PC-3 (cell line): ENCODE measurements around the gene BBS5. TPM values are rescaled to one million over a fixed set of nuclear protein-coding genes. Genes with fewer than 3 reads are reported as not detected.

Experiments
- ATAC-seq: fragments of 200-7000 bp; cut with Tn5 transposase; 2 replicates; pipeline ENCODE4 v1.9.1; 2020; ENCODE audit warnings: mild to moderate bottlenecking, moderate library complexity
- BruUV-seq: library from RNA; stranded (reverse); fragments of 400-500 nt; replicated peaks from 2 replicates; lab custom pipeline; 2021; lab: Mats Ljungman, UMichigan
- CTCF ChIA-PET: fragments of 300-600 bp; sonication (Branson Sonifier 250); formaldehyde crosslinking; loops from one replicate; lab custom pipeline; 2022; ENCODE audit warnings: antibody characterized with exemption; lab: Charles Lee
- POLR2A ChIA-PET: fragments of 300-600 bp; sonication (Branson Sonifier 250); formaldehyde crosslinking; loops from one replicate; lab custom pipeline; 2022; ENCODE audit warnings: antibody characterized with exemption; ENCODE audit not compliant: unreplicated experiment; lab: Charles Lee
- DNase-seq: peaks from one replicate; pipeline ENCODE4 v3.0.0-alpha.2; 2015
- H2AFZ ChIP-seq: fragments of 300-600 bp; sonication (generic); 2 replicates; pipeline ENCODE4 v1.6.0; 2016; ENCODE audit warnings: antibody characterized with exemption, low read length
- H3F3A ChIP-seq: fragments of 300-600 bp; sonication (generic); one replicate; pipeline ENCODE4 v1.6.0; 2017; ENCODE audit warnings: antibody characterized with exemption, low read length, control low read depth, mild to moderate bottlenecking; ENCODE audit not compliant: unreplicated experiment
- H3K27ac ChIP-seq: fragments of 300-600 bp; sonication (generic); 2 replicates; pipeline ENCODE4 v1.5.1; 2016; ENCODE audit warnings: mild to moderate bottlenecking, low read length
- H3K27me3 ChIP-seq: fragments of 300-600 bp; sonication (generic); 2 replicates; pipeline ENCODE4 v1.6.1; 2016; ENCODE audit warnings: low read length, mixed read lengths
- H3K36me3 ChIP-seq: fragments of 300-600 bp; sonication (generic); 2 replicates; pipeline ENCODE4 v1.6.1; 2016; ENCODE audit warnings: low read depth, mixed run types, low read length, mixed read lengths
- H3K4me1 ChIP-seq: fragments of 300-600 bp; sonication (generic); 2 replicates; pipeline ENCODE4 v1.5.1; 2016; ENCODE audit warnings: low read length; ENCODE audit not compliant: insufficient read depth
- H3K4me2 ChIP-seq: fragments of 300-600 bp; sonication (generic); 2 replicates; pipeline ENCODE4 v1.6.0; 2016; ENCODE audit warnings: low read length
- H3K4me3 ChIP-seq: fragments of 300-600 bp; sonication (generic); 2 replicates; pipeline ENCODE4 v1.5.1; 2016; ENCODE audit warnings: mild to moderate bottlenecking, low read length, mixed read lengths
- H3K79me2 ChIP-seq: fragments of 300-600 bp; sonication (generic); 2 replicates; pipeline ENCODE4 v1.6.1; 2017; ENCODE audit warnings: low read length, mixed read lengths
- H3K9ac ChIP-seq: fragments of 300-600 bp; sonication (generic); 2 replicates; pipeline ENCODE4 v1.6.0; 2016; ENCODE audit warnings: mild to moderate bottlenecking, low read length
- H3K9me2 ChIP-seq: fragments of 300-600 bp; sonication (generic); replicated peaks from 2 replicates; pipeline ENCODE4 v1.6.1; 2016; ENCODE audit warnings: mixed run types, low read length, mixed read lengths
- H3K9me3 ChIP-seq: fragments of 300-600 bp; sonication (generic); 2 replicates; pipeline ENCODE4 v1.6.1; 2016; ENCODE audit warnings: low read length, mixed read lengths
- H4K20me1 ChIP-seq: fragments of 300-600 bp; sonication (generic); 2 replicates; pipeline ENCODE4 v1.6.1; 2016; ENCODE audit warnings: low read length, mixed read lengths
- EZH2 ChIP-seq: fragments of 300-600 bp; sonication (generic); IDR thresholded peaks from one replicate; pipeline ENCODE4 v1.6.1; 2017; ENCODE audit warnings: antibody characterized with exemption, mild to moderate bottlenecking, low read length; ENCODE audit not compliant: unreplicated experiment
- EZH2phosphoT487 ChIP-seq: fragments of 300-600 bp; sonication (generic); IDR thresholded peaks from 2 replicates; pipeline ENCODE4 v1.6.1; 2018; ENCODE audit warnings: mild to moderate bottlenecking, antibody characterized with exemption, low read length, borderline replicate concordance
- intact Hi-C: fragments of 100-400 bp; cut with micrococcal nuclease; formaldehyde crosslinking; loops from 2 replicates; pipeline ENCODE4 v1.9.0; 2023
- total RNA-seq: library from RNA; depleted of rRNA; stranded (reverse); fragments of >200 nt; gene quantifications from 2 replicates; pipeline ENCODE4 v1.2.3, GENCODE V29; 2014
- TF ChIP-seq, protein P1 (sequence below): fragments of 300-600 bp; sonication (generic); conservative IDR thresholded peaks from 2 replicates; pipeline ENCODE4 v1.5.1; 2017; ENCODE audit warnings: antibody characterized with exemption, low read depth, mild to moderate bottlenecking, low read length

BBS5 gene
- total RNA-seq, 1 experiment from 2014 or later = 3.8 TPM

DNA sequence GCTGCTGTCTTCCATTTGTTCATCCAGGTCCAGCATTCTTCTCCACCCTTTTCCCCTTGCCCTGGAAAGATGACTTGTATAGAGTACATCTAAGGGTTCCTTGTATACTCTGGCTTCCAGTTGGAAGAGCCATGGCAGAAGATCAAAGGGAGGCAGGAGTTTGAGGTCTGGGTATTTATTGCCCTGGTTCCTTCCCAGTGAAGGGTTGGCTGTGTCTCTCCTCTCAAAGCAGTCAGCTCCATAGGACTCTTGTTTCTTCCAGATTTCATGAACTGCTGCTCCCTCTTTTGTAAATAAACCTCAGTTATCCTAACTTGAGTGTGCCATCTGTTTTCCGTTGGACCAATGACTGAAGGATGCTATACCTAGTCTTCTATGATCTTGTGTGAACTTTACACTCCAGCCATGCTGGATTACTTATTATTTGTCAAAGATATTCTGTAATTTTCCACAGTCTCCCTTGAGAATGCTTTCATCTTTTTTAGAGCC lies 6.4 kb downstream of the BBS5 start:
- no peak overlapping the region for H3K9ac ChIP-seq
- no peaks in the 10 kb centered on the region for H3K79me2 ChIP-seq
- TF ChIP-seq EZH2phosphoT487 = no peak
- TF ChIP-seq, protein P1, sequence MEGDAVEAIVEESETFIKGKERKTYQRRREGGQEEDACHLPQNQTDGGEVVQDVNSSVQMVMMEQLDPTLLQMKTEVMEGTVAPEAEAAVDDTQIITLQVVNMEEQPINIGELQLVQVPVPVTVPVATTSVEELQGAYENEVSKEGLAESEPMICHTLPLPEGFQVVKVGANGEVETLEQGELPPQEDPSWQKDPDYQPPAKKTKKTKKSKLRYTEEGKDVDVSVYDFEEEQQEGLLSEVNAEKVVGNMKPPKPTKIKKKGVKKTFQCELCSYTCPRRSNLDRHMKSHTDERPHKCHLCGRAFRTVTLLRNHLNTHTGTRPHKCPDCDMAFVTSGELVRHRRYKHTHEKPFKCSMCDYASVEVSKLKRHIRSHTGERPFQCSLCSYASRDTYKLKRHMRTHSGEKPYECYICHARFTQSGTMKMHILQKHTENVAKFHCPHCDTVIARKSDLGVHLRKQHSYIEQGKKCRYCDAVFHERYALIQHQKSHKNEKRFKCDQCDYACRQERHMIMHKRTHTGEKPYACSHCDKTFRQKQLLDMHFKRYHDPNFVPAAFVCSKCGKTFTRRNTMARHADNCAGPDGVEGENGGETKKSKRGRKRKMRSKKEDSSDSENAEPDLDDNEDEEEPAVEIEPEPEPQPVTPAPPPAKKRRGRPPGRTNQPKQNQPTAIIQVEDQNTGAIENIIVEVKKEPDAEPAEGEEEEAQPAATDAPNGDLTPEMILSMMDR = no peak
- TF ChIP-seq EZH2 = no peak
- 0 out of 2 replicates have a peak, but pooled peaks cover 4% of the 10 kb centered on the region for H3K36me3 ChIP-seq
- H3K4me3 ChIP-seq = no peak overlapping the region
- no peaks in the 10 kb centered on the region for H3F3A ChIP-seq
- intact Hi-C loops = no loop called here
- no peak overlapping the region for H3K4me2 ChIP-seq
- ChIA-PET POLR2A (no interaction called here), CTCF (no interaction called here)
- BruUV-seq = no TSS peak
- H3K27ac ChIP-seq = no peak overlapping the region
- H3K27me3 ChIP-seq = no peaks in the 10 kb centered on the region
- H4K20me1 ChIP-seq = no peaks in the 10 kb centered on the region
- no peak for ATAC-seq
- no peaks in the 10 kb centered on the region for H3K4me1 ChIP-seq
- no peak overlapping the region for H2AFZ ChIP-seq
- H3K9me3 ChIP-seq = no peaks in the 10 kb centered on the region
- DNase-seq = no peak
- H3K9me2 ChIP-seq = no peaks in the 10 kb centered on the region

- intact Hi-C loops = no loop called here
- H3F3A ChIP-seq = no peaks in the 10 kb centered on the region
- no peak for TF ChIP-seq EZH2
- TF ChIP-seq, protein P1 = no peak
- no peak for TF ChIP-seq EZH2phosphoT487
- no peaks in the 10 kb centered on the region for H4K20me1 ChIP-seq
- DNase-seq = no peak
- no peak overlapping the region for H3K4me2 ChIP-seq
- no peaks in the 10 kb centered on the region for H3K79me2 ChIP-seq
- H3K27ac ChIP-seq = no peak overlapping the region
- H3K4me3 ChIP-seq = no peak overlapping the region
- no TSS peak for BruUV-seq
- H3K9me3 ChIP-seq = no peaks in the 10 kb centered on the region
- no peaks in the 10 kb centered on the region for H3K4me1 ChIP-seq
- POLR2A ChIA-PET = no interaction called here
- H3K9me2 ChIP-seq = no peaks in the 10 kb centered on the region
- no peak overlapping the region for H2AFZ ChIP-seq
- H3K9ac ChIP-seq = no peak overlapping the region
- CTCF ChIA-PET = no interaction called here
- 0 out of 2 replicates have a peak, but pooled peaks cover 4% of the 10 kb centered on the region for H3K36me3 ChIP-seq
- ATAC-seq = no peak
- no peaks in the 10 kb centered on the region for H3K27me3 ChIP-seq
Observed at GRCh38 chr2:169486487-169486886, 7.2 kb downstream of the BBS5 start.

DNA sequence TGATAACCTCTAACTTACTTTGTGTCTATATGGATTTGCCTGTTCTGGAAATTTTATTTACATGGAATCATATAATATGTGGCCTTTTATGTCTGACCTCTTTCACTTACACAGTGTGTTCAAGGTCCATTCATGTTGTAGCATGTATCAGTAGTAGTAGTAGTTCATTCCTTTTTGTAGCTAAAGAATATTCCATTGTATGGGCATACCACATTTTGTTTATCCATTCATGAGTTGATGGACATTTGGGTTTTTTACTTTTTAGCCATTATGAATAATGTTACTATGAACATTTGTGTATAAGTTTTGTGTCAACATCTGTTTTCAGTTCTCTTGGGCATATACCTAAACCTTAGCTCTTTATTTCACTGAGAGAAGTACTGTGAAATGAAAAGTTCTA lies 11.5 kb downstream of the BBS5 start:
- H3K4me1 ChIP-seq = no peaks in the 10 kb centered on the region
- no peaks in the 10 kb centered on the region for H3K9me2 ChIP-seq
- no peak overlapping the region for H2AFZ ChIP-seq
- no peak overlapping the region for H3K27ac ChIP-seq
- ChIA-PET POLR2A (no interaction called here), CTCF (no interaction called here)
- no peak overlapping the region for H3K4me3 ChIP-seq
- no peaks in the 10 kb centered on the region for H3K79me2 ChIP-seq
- H4K20me1 ChIP-seq = no peaks in the 10 kb centered on the region
- ATAC-seq = no peak
- intact Hi-C loops = no loop called here
- H3F3A ChIP-seq = no peaks in the 10 kb centered on the region
- H3K27me3 ChIP-seq = no peaks in the 10 kb centered on the region
- DNase-seq = no peak
- 0 out of 2 replicates have a peak, but pooled peaks cover 4% of the 10 kb centered on the region for H3K36me3 ChIP-seq
- no peak overlapping the region for H3K4me2 ChIP-seq
- no peaks in the 10 kb centered on the region for H3K9me3 ChIP-seq
- BruUV-seq = no TSS peak
- no peak overlapping the region for H3K9ac ChIP-seq
- TF ChIP-seq EZH2phosphoT487 (no peak), EZH2 (no peak)
- TF ChIP-seq, protein P1 = no peak
